HepG2 (cell line): Measurements from ENCODE around the gene PRKACA. TPM values are rescaled to one million over a fixed set of nuclear protein-coding genes. Genes with fewer than 3 reads are reported as not detected.

Experiments
- CENPT ChIP-seq: sonication (generic); formaldehyde crosslinking; IDR thresholded peaks from 2 replicates; pipeline ENCODE4 v1.8.0; 2022; ENCODE audit warnings: low read depth, mild to moderate bottlenecking, moderate library complexity, missing genetic modification reagents
- HDAC2 ChIP-seq: sonication (generic); formaldehyde crosslinking; IDR thresholded peaks from 2 replicates; pipeline ENCODE4 v1.4.0; 2020; ENCODE audit warnings: missing genetic modification reagents
- NAIF1 ChIP-seq: sonication (generic); formaldehyde crosslinking; IDR thresholded peaks from 2 replicates; pipeline ENCODE4 v1.5.0; 2020; ENCODE audit warnings: mild to moderate bottlenecking, missing genetic modification reagents, borderline replicate concordance
- RELA ChIP-seq: sonication (generic); formaldehyde crosslinking; IDR thresholded peaks from 2 replicates; pipeline ENCODE4 v1.4.0; 2020; ENCODE audit warnings: missing genetic modification reagents
- RFX3 ChIP-seq: IDR thresholded peaks from 2 replicates; pipeline ENCODE4 v1.6.1; 2016; ENCODE audit warnings: missing biosample characterization, missing genetic modification reagents
- RXRA ChIP-seq: sonication (generic); formaldehyde crosslinking; IDR thresholded peaks from 2 replicates; pipeline ENCODE4 v1.5.1; 2020; ENCODE audit warnings: missing genetic modification reagents
- SNRNP70 ChIP-seq: fragments of 200-400 bp; formaldehyde crosslinking; IDR thresholded peaks from 2 replicates; pipeline ENCODE4 v1.6.1; 2017; ENCODE audit warnings: mild to moderate bottlenecking, low read depth, low read length, moderate library complexity
- SOX6 ChIP-seq, 2 experiments: fragments of 450-650 bp in 1 of 2; sonication (generic) in 1 of 2; formaldehyde crosslinking in 1 of 2; IDR thresholded peaks; 2 replicates each; pipeline versions ENCODE4 v1.4.0 to v1.6.1; 2017 to 2020; ENCODE audit warnings: antibody characterized with exemption in 1 of 2, mild to moderate bottlenecking in 1 of 2, missing genetic modification reagents in 1 of 2
- ZFX ChIP-seq: sonication (generic); formaldehyde crosslinking; IDR thresholded peaks from 2 replicates; pipeline ENCODE4 v1.4.0; 2020; ENCODE audit warnings: mild to moderate bottlenecking, low read depth, missing genetic modification reagents, moderate library complexity
- ZNF292 ChIP-seq: sonication (generic); formaldehyde crosslinking; IDR thresholded peaks from 2 replicates; pipeline ENCODE4 v1.8.1; 2022; ENCODE audit warnings: mild to moderate bottlenecking, low read depth, missing genetic modification reagents, borderline replicate concordance
- ZNF33A ChIP-seq: sonication (generic); formaldehyde crosslinking; IDR thresholded peaks from 2 replicates; pipeline ENCODE4 v1.5.1; 2020; ENCODE audit warnings: missing genetic modification reagents, mild to moderate bottlenecking, moderate library complexity, borderline replicate concordance
- ZNF430 ChIP-seq: sonication (generic); formaldehyde crosslinking; IDR thresholded peaks from 2 replicates; pipeline ENCODE4 v1.9.0; 2021; ENCODE audit warnings: mild to moderate bottlenecking, missing genetic modification reagents
- polyA plus RNA-seq, 8 experiments: library from polyadenylated mRNA; depleted of rRNA in 3 of 8; stranded (reverse) in 7 of 8; unstranded in 1 of 8; fragments of >200 nt; fragmentation: Illumina TruSeq in 4 of 8; extraction: Trizol in 4 of 8; gene quantifications; 2 replicates each; pipeline versions ENCODE4 v1.2.1 to v1.2.3, GENCODE V29; 2011 to 2016; ENCODE audit warnings: low read depth in 4 of 8, missing spikeins in 1 of 8, mixed read lengths in 1 of 8; ENCODE audit not compliant: insufficient read depth in 1 of 8
- total RNA-seq, 5 experiments: library from RNA; depleted of rRNA; stranded (reverse); fragments of >200 nt; fragmentation: Illumina TruSeq; extraction: Trizol; gene quantifications; 2 replicates each; pipeline ENCODE4 v1.2.3, GENCODE V29; 2016; ENCODE audit warnings: low read depth in 1 of 5
- TF ChIP-seq, protein P1 (sequence below): sonication (generic); formaldehyde crosslinking; IDR thresholded peaks from 2 replicates; pipeline ENCODE4 v1.4.0; 2020; ENCODE audit warnings: missing genetic modification reagents
- TF ChIP-seq, protein P2 (sequence below): sonication (generic); formaldehyde crosslinking; IDR thresholded peaks from 2 replicates; pipeline ENCODE4 v1.8.0; 2022; ENCODE audit warnings: mild to moderate bottlenecking, missing genetic modification reagents; ENCODE audit not compliant: insufficient replicate concordance
- TF ChIP-seq, protein P3 (sequence below): sonication (generic); formaldehyde crosslinking; IDR thresholded peaks from 2 replicates; pipeline ENCODE4 v1.4.0; 2020; ENCODE audit warnings: mild to moderate bottlenecking, missing genetic modification reagents
- TF ChIP-seq, protein P4 (sequence below): sonication (generic); formaldehyde crosslinking; IDR thresholded peaks from 2 replicates; pipeline ENCODE4 v1.4.0; 2020; ENCODE audit warnings: missing genetic modification reagents
- TF ChIP-seq, protein P5 (sequence below): sonication (generic); formaldehyde crosslinking; IDR thresholded peaks from 2 replicates; pipeline ENCODE4 v1.5.0; 2020; ENCODE audit warnings: mild to moderate bottlenecking, missing genetic modification reagents, borderline replicate concordance

Gene PRKACA
- total and polyA plus RNA-seq, 2 of the 13 experiments (the other 11 are each of a cell fraction or from before 2014, with no cell fraction given): 11.0 to 18.2 TPM

DNA sequence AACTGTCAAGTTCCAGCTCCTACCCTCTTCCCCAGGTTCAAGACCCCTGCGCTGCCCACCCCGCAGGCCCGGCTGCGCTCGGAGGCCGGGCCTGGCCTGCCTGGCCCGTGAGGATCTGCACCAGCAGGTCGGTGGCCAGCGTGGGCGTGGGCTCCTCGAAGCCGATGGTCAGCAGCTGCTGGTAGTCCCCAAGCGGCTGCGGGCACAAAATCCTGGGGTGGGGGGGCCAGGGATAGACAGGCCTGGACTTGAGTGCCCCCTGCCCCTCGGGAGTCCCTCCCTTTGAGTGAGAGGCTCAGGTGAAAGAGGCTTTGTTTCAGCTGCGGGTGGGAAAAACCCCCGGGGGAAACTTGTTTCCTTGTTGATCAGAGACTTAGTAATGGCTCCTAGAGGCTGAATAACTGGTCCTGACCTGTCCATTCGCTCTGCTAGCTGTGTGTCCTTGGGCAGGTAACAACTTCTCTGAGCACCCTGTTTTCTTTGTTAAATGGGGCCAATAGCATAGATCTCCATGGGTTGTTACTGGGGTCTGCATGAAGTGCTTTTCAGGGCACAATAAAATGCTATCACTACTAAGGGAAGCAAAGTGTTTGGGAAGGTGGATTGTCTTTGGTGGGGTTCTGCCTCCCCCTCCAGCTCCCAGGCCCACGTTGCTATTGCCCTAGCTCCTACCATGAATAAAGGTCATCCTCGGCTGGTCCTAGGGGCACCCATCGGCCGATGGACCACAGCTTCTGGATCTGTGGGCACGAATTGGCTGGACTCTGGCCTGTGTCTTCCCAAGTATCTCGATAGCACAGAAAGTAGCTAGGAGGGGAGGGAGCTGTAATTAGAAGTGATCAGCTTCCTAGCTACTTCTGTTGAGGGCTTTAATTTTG lies 35.5 kb downstream of the PRKACA start (continued):
- TF ChIP-seq, protein P1, sequence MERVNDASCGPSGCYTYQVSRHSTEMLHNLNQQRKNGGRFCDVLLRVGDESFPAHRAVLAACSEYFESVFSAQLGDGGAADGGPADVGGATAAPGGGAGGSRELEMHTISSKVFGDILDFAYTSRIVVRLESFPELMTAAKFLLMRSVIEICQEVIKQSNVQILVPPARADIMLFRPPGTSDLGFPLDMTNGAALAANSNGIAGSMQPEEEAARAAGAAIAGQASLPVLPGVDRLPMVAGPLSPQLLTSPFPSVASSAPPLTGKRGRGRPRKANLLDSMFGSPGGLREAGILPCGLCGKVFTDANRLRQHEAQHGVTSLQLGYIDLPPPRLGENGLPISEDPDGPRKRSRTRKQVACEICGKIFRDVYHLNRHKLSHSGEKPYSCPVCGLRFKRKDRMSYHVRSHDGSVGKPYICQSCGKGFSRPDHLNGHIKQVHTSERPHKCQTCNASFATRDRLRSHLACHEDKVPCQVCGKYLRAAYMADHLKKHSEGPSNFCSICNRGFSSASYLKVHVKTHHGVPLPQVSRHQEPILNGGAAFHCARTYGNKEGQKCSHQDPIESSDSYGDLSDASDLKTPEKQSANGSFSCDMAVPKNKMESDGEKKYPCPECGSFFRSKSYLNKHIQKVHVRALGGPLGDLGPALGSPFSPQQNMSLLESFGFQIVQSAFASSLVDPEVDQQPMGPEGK (CRISPR knock-in tag): 0 out of 2 replicates have a peak, but pooled peaks have one; percentile 4
- TF ChIP-seq, protein P2, sequence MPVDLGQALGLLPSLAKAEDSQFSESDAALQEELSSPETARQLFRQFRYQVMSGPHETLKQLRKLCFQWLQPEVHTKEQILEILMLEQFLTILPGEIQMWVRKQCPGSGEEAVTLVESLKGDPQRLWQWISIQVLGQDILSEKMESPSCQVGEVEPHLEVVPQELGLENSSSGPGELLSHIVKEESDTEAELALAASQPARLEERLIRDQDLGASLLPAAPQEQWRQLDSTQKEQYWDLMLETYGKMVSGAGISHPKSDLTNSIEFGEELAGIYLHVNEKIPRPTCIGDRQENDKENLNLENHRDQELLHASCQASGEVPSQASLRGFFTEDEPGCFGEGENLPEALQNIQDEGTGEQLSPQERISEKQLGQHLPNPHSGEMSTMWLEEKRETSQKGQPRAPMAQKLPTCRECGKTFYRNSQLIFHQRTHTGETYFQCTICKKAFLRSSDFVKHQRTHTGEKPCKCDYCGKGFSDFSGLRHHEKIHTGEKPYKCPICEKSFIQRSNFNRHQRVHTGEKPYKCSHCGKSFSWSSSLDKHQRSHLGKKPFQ (CRISPR knock-in tag): peak; percentile 21
- no peak for TF ChIP-seq SOX6 (IDR thresholded peaks at IDR 0.05)
- 0 out of 2 replicates have a peak, but pooled peaks have one; percentile 6 for TF ChIP-seq SOX6 (CRISPR knock-in tag; IDR thresholded peaks at IDR 0.05)
- peak; percentile 75 for TF ChIP-seq ZFX (CRISPR knock-in tag)
- TF ChIP-seq CENPT (CRISPR knock-in tag): no peak
- no peak for TF ChIP-seq RELA (CRISPR knock-in tag)
- TF ChIP-seq, protein P3, sequence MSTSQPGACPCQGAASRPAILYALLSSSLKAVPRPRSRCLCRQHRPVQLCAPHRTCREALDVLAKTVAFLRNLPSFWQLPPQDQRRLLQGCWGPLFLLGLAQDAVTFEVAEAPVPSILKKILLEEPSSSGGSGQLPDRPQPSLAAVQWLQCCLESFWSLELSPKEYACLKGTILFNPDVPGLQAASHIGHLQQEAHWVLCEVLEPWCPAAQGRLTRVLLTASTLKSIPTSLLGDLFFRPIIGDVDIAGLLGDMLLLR (CRISPR knock-in tag): peak; percentile 55; the same call in 1 of the 2 replicates
- no peak for TF ChIP-seq ZNF33A (CRISPR knock-in tag)
- TF ChIP-seq NAIF1 (CRISPR knock-in tag): peak; percentile 13; the same call in 1 of the 2 replicates
- TF ChIP-seq SNRNP70: no peak
- TF ChIP-seq, protein P4, sequence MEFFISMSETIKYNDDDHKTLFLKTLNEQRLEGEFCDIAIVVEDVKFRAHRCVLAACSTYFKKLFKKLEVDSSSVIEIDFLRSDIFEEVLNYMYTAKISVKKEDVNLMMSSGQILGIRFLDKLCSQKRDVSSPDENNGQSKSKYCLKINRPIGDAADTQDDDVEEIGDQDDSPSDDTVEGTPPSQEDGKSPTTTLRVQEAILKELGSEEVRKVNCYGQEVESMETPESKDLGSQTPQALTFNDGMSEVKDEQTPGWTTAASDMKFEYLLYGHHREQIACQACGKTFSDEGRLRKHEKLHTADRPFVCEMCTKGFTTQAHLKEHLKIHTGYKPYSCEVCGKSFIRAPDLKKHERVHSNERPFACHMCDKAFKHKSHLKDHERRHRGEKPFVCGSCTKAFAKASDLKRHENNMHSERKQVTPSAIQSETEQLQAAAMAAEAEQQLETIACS (CRISPR knock-in tag): no peak
- no peak for TF ChIP-seq RFX3 (CRISPR knock-in tag)
- TF ChIP-seq RXRA (CRISPR knock-in tag): 0 out of 2 replicates have a peak, but pooled peaks have one; percentile 3
- TF ChIP-seq ZNF292 (CRISPR knock-in tag): no peak
- no peak for TF ChIP-seq HDAC2
- TF ChIP-seq, protein P5, sequence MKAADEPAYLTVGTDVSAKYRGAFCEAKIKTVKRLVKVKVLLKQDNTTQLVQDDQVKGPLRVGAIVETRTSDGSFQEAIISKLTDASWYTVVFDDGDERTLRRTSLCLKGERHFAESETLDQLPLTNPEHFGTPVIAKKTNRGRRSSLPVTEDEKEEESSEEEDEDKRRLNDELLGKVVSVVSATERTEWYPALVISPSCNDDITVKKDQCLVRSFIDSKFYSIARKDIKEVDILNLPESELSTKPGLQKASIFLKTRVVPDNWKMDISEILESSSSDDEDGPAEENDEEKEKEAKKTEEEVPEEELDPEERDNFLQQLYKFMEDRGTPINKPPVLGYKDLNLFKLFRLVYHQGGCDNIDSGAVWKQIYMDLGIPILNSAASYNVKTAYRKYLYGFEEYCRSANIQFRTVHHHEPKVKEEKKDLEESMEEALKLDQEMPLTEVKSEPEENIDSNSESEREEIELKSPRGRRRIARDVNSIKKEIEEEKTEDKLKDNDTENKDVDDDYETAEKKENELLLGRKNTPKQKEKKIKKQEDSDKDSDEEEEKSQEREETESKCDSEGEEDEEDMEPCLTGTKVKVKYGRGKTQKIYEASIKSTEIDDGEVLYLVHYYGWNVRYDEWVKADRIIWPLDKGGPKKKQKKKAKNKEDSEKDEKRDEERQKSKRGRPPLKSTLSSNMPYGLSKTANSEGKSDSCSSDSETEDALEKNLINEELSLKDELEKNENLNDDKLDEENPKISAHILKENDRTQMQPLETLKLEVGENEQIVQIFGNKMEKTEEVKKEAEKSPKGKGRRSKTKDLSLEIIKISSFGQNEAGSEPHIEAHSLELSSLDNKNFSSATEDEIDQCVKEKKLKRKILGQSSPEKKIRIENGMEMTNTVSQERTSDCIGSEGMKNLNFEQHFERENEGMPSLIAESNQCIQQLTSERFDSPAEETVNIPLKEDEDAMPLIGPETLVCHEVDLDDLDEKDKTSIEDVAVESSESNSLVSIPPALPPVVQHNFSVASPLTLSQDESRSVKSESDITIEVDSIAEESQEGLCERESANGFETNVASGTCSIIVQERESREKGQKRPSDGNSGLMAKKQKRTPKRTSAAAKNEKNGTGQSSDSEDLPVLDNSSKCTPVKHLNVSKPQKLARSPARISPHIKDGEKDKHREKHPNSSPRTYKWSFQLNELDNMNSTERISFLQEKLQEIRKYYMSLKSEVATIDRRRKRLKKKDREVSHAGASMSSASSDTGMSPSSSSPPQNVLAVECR: no peak
- TF ChIP-seq ZNF430: 0 out of 2 replicates have a peak, but pooled peaks have one; percentile 29
